Tibial nerve (tissue), 4 donors: ENCODE data around the gene MAPK1. TPM values are rescaled to one million over a fixed set of nuclear protein-coding genes. Genes with fewer than 3 reads are reported as not detected.

Source experiments
- DNase-seq, 2 donors: peaks; one replicate each; pipeline ENCODE4 v3.0.0-alpha.2; 2019; ENCODE audit warnings: low spot score in 2 of 2
- H3K27ac ChIP-seq, 4 donors: fragments of 200-600 bp; sonication (generic) in 3 of 4; one replicate each; pipeline ENCODE4 v1.5.1; 2017 to 2019; ENCODE audit warnings: mild to moderate bottlenecking in 1 of 4
- H3K27me3 ChIP-seq, 2 donors: fragments of 200-600 bp; sonication (generic) in 1 of 2; one replicate each; pipeline versions ENCODE4 v1.5.1 to v1.6.0; 2017 to 2019
- H3K36me3 ChIP-seq, 3 donors: fragments of 200-600 bp; sonication (generic); one replicate each; pipeline ENCODE4 v1.5.1; 2018 to 2019
- H3K4me1 ChIP-seq, 4 donors: fragments of 200-600 bp; sonication (generic) in 3 of 4; one replicate each; pipeline ENCODE4 v1.5.1; 2017 to 2019
- H3K4me3 ChIP-seq, 4 donors: fragments of 200-600 bp; sonication (generic) in 3 of 4; one replicate each; pipeline ENCODE4 v1.5.1; 2017 to 2019; ENCODE audit warnings: mild to moderate bottlenecking in 1 of 4, moderate library complexity in 1 of 4
- H3K9me3 ChIP-seq, 4 donors: fragments of 200-600 bp; sonication (generic) in 3 of 4; one replicate each; pipeline ENCODE4 v1.5.1; 2017 to 2019
- EP300 ChIP-seq, 2 donors: sonication (generic); formaldehyde crosslinking; IDR thresholded peaks; one replicate each; pipeline ENCODE4 v1.6.1; 2017; ENCODE audit warnings: antibody characterized with exemption in 2 of 2, mild to moderate bottlenecking in 1 of 2
- POLR2A ChIP-seq, 2 donors: fragments of 450-650 bp; IDR thresholded peaks; one replicate each; pipeline ENCODE4 v1.6.1; 2017; ENCODE audit warnings: antibody characterized with exemption in 2 of 2, mild to moderate bottlenecking in 2 of 2, moderate library complexity in 2 of 2
- WGBS, 2 donors: methylation state at CpG; one replicate each; pipeline ENCODE4 v1.1.5; 2018; 5-methylcytosine and 5-hydroxymethylcytosine counted together
- total RNA-seq, 4 donors: library from RNA; depleted of rRNA; stranded (reverse); fragments of >200 nt; gene quantifications; one replicate each; pipeline ENCODE4 v1.1.0, GENCODE V29; 2016
- TF ChIP-seq, protein P1 (sequence below), 5 experiments: fragments of 200-600 bp in 3 of 5; fragments of 450-650 bp in 2 of 5; sonication (generic) in 3 of 5; IDR thresholded peaks; one replicate each; pipeline ENCODE4 v1.5.1; 2016 to 2019; ENCODE audit warnings: antibody characterized with exemption in 5 of 5, mild to moderate bottlenecking in 3 of 5, moderate library complexity in 2 of 5

The MAPK1 gene
- total RNA-seq, 4 donors from 2014 or later, result 58.1 to 95.3 (median 73.1) TPM

DNA sequence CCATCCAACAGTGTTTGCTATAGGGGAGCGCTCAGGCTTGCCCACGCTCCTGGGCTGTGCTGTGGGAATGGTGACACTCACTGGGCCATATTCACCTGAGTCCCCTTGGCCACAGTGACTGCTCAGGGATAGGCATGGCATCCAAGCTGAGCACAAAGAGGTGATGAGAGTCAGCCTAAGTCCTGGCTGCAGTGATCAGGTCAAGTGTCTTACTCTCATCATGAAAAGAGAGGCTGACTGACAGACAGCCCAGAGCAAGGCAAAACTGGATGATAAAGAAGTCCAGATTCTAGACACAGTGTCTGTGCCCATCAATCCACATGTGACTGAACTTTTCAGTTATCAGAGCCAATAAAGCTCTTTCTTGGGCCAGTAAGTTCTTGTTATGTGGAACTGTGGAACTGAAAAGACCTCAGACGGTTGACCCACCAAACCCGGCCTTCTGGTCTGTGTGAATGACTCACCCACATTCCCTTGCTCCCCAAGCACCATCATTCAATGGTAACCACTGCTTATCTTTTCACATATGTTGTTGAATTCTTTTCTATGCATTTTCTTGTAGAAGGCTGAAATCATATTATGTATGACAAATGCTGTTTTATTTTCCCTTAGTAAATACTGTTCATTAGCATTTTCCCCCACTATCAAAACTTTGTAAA is 88.6 kb downstream of the MAPK1 start:
- H3K27me3 ChIP-seq, result no peaks in the 10 kb centered on the region
- TF ChIP-seq EP300 (IDR thresholded peaks at IDR 0.05), result no peak
- TF ChIP-seq POLR2A (IDR thresholded peaks at IDR 0.05), result no peak
- TF ChIP-seq, protein P1, sequence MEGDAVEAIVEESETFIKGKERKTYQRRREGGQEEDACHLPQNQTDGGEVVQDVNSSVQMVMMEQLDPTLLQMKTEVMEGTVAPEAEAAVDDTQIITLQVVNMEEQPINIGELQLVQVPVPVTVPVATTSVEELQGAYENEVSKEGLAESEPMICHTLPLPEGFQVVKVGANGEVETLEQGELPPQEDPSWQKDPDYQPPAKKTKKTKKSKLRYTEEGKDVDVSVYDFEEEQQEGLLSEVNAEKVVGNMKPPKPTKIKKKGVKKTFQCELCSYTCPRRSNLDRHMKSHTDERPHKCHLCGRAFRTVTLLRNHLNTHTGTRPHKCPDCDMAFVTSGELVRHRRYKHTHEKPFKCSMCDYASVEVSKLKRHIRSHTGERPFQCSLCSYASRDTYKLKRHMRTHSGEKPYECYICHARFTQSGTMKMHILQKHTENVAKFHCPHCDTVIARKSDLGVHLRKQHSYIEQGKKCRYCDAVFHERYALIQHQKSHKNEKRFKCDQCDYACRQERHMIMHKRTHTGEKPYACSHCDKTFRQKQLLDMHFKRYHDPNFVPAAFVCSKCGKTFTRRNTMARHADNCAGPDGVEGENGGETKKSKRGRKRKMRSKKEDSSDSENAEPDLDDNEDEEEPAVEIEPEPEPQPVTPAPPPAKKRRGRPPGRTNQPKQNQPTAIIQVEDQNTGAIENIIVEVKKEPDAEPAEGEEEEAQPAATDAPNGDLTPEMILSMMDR (IDR thresholded peaks at IDR 0.05), result no peak
- no peaks in the 10 kb centered on the region for H3K9me3 ChIP-seq
- WGBS, 2 donors, result 66 to 68% methylated on average over 4 of the region's 4 CpGs
- no peak for DNase-seq
- no peak overlapping the region for H3K4me3 ChIP-seq
- H3K4me1 ChIP-seq, result peaks cover 0 to 20% (median 8%) of the 10 kb centered on the region in 4 donors
- H3K27ac ChIP-seq, result no peak overlapping the region
- H3K36me3 ChIP-seq, result peaks cover 0 to 50% (median 0%) of the 10 kb centered on the region in 3 donors

DNA sequence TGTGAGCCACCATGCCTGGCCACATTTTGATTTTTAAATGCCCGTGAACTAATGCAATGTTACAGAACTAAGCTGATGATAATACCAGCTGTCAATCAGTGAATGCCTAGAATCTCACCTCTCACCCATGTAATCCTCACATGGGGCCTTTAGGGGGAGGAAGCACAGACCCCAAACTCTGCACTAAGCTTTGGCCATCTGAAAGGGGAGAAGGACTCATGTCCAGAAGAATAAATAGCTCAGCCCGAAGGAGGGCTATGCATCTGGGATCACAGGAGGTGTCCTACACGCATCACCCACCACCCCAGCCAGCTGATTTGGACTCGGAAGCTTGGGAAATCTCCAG is 95.8 kb downstream of the MAPK1 start:
- Histone ChIP-seq H3K27ac (peak overlapping the region in 1 of 4 donors; percentile 32), H3K36me3 (peaks cover 0 to 64% (median 10%) of the 10 kb centered on the region in 3 donors), H3K4me3 (no peak overlapping the region), H3K4me1 (peaks cover 0 to 22% (median 6%) of the 10 kb centered on the region in 4 donors), H3K27me3 (no peaks in the 10 kb centered on the region), H3K9me3 (no peaks in the 10 kb centered on the region)
- WGBS, 2 donors, result 91 to 97% methylated on average over 4 of the region's 4 CpGs
- no peak for TF ChIP-seq POLR2A (IDR thresholded peaks at IDR 0.05)
- TF ChIP-seq EP300 (IDR thresholded peaks at IDR 0.05), result no peak
- TF ChIP-seq, protein P1 (IDR thresholded peaks at IDR 0.05), result no peak
- DNase-seq, result no peak

DNA sequence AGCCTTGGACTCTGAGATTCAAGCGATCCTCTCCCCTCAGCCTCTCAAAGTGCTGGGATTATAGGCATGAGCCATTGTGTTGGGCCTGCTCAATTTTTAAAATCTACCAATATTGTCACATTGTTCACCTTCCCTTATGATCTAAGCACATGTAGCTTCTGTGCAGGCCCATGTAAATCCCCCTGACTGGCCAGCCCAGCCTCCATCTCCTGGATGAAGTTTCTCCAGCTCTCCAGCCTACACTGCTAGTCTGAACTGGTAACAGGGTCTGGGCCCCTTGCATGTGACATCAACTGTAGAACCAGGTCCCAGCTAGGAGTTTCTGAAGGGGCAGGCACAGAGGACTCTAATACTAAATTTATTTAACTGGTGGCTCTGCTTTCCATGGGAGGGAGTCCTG is 99.0 kb downstream of the MAPK1 start:
- TF ChIP-seq EP300 (IDR thresholded peaks at IDR 0.05) (no peak), POLR2A (IDR thresholded peaks at IDR 0.05) (no peak)
- TF ChIP-seq, protein P1 (IDR thresholded peaks at IDR 0.05), result no peak
- no peak overlapping the region for H3K27ac ChIP-seq
- peaks cover 0 to 7% (median 2%) of the 10 kb centered on the region in 4 donors for H3K4me1 ChIP-seq
- H3K4me3 ChIP-seq, result no peak overlapping the region
- 43 to 100% methylated on average over 1 of the region's 1 CpG for WGBS, 2 donors
- no peak for DNase-seq
- peaks cover 0 to 95% (median 15%) of the 10 kb centered on the region in 3 donors for H3K36me3 ChIP-seq
- no peaks in the 10 kb centered on the region for H3K9me3 ChIP-seq
- no peaks in the 10 kb centered on the region for H3K27me3 ChIP-seq

DNA sequence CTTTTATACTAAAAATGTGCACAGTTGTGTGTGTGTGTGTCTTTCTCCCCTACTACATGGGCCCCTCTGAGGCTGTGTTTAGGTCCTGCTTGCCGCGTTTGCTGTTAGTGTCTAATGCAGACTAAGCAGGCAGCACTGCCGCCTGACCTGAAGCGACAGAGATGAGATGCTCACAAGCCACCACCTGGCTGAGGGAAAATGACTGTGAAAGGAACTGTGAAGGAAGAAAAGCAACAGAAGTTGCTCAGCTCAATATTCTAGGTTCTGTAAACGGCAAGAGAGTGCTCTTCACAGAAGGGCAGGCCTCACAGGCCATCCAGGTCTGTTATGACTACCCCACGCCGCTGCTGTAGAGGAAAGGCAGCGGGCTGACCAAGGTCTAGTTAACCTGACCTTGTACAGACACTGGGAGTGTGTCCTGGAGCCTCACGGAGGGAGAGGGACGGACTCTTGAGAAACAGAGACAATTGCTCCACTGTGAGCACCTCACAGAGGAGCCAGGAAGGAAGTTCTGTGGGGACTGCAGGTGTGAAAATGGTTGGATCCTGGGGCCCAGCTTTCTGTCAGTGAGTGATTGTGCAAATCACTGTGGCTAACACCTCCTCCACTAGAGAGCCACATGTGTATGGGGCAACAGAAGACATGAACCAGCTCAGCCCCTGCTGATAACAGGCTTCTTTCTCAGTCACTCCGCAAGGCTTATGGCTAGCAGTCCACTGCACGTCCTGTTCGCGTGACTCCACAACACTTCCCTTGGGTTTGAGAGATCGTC is 100.6 kb downstream of the MAPK1 start:
- H3K36me3 ChIP-seq, result peaks cover 2 to 99% (median 15%) of the 10 kb centered on the region in 3 donors
- H3K27ac ChIP-seq, result no peak overlapping the region
- H3K4me3 ChIP-seq, result no peak overlapping the region
- DNase-seq, result no peak
- H3K27me3 ChIP-seq, result no peaks in the 10 kb centered on the region
- H3K9me3 ChIP-seq, result no peaks in the 10 kb centered on the region
- no peak for TF ChIP-seq POLR2A (IDR thresholded peaks at IDR 0.05)
- TF ChIP-seq EP300 (IDR thresholded peaks at IDR 0.05), result no peak
- TF ChIP-seq, protein P1 (IDR thresholded peaks at IDR 0.05), result no peak
- peaks cover 0 to 5% (median 0%) of the 10 kb centered on the region in 4 donors for H3K4me1 ChIP-seq
- WGBS, 2 donors, result 78 to 89% methylated on average over 15 of the region's 15 CpGs
